ENCODE measurements around the gene CELA3A. TPM values are rescaled to one million over a fixed set of nuclear protein-coding genes. Genes with fewer than 3 reads are reported as not detected.

CELA3A gene
- total and polyA plus RNA-seq, 2 of the 13 experiments (the other 11 are each of a cell fraction or from before 2014, with no cell fraction given), result 0.09 TPM; not detected in 1

- peak; percentile 26; the same call in 1 of the 2 replicates for TF ChIP-seq ZSCAN9 (CRISPR knock-in tag; IDR thresholded peaks at IDR 0.05; ENCODE audit: borderline replicate concordance)
- no peak for TF ChIP-seq RARG (CRISPR knock-in tag; IDR thresholded peaks at IDR 0.05; ENCODE audit: low read depth)
- peak; percentile 44; the same call in 1 of the 2 replicates for TF ChIP-seq BHLHE40 (IDR thresholded peaks at IDR 0.05; ENCODE audit: low read length)
- TF ChIP-seq ZNF331 (CRISPR knock-in tag; IDR thresholded peaks at IDR 0.05), result peak; percentile 79
- TF ChIP-seq MIXL1 (CRISPR knock-in tag; IDR thresholded peaks at IDR 0.05), result no peak
- TF ChIP-seq KLF16 (CRISPR knock-in tag; IDR thresholded peaks at IDR 0.05), result peak in 1 of 2 experiments; percentile 36; a peak in 1 of 4 replicates
- TF ChIP-seq NFATC3 (CRISPR knock-in tag; IDR thresholded peaks at IDR 0.05), result no peak
- no peak for TF ChIP-seq FOXJ3 (CRISPR knock-in tag; IDR thresholded peaks at IDR 0.05; ENCODE audit: borderline replicate concordance)
- TF ChIP-seq KAT2B (IDR thresholded peaks at IDR 0.05; ENCODE audit: borderline replicate concordance, low read depth, low read length), result no peak
- peak; percentile 74; the same call in 1 of the 2 replicates for TF ChIP-seq ZNF441 (CRISPR knock-in tag; IDR thresholded peaks at IDR 0.05; ENCODE audit: borderline replicate concordance)
- no peak for TF ChIP-seq TBL1XR1 (IDR thresholded peaks at IDR 0.05; ENCODE audit: borderline replicate concordance, low read length, partially characterized antibody)
- no peak for TF ChIP-seq NKX3-1 (CRISPR knock-in tag; IDR thresholded peaks at IDR 0.05)
- peak; percentile 38; the same call in 1 of the 2 replicates for TF ChIP-seq AKAP8 (CRISPR knock-in tag; IDR thresholded peaks at IDR 0.05)
- TF ChIP-seq ZNF337 (CRISPR knock-in tag; IDR thresholded peaks at IDR 0.05; ENCODE audit: borderline replicate concordance, low read depth), result no peak
- peak; percentile 75 for TF ChIP-seq NR2C2 (CRISPR knock-in tag; IDR thresholded peaks at IDR 0.05; ENCODE audit: borderline replicate concordance)
- peak; percentile 19; the same call in 1 of the 2 replicates for TF ChIP-seq HMG20B (CRISPR knock-in tag; conservative IDR thresholded peaks at IDR 0.05)
- peak; percentile 92 for TF ChIP-seq POLR2AphosphoS5 (IDR thresholded peaks at IDR 0.05; ENCODE audit: low read depth, low read length)
- TF ChIP-seq RFXAP (CRISPR knock-in tag; IDR thresholded peaks at IDR 0.05; ENCODE audit: borderline replicate concordance), result peak; percentile 38; the same call in 1 of the 2 replicates
- TF ChIP-seq SP5 (CRISPR knock-in tag; IDR thresholded peaks at IDR 0.05; ENCODE audit: borderline replicate concordance, low read depth), result peak; percentile 48; the same call in 1 of the 2 replicates
- peak; percentile 70; the same call in 1 of the 2 replicates for TF ChIP-seq SIN3A (IDR thresholded peaks at IDR 0.05; ENCODE audit: borderline replicate concordance, low read depth, low read length)
- TF ChIP-seq, protein P1, sequence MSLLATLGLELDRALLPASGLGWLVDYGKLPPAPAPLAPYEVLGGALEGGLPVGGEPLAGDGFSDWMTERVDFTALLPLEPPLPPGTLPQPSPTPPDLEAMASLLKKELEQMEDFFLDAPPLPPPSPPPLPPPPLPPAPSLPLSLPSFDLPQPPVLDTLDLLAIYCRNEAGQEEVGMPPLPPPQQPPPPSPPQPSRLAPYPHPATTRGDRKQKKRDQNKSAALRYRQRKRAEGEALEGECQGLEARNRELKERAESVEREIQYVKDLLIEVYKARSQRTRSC (CRISPR knock-in tag; IDR thresholded peaks at IDR 0.05; ENCODE audit: low read depth), result no peak
- TF ChIP-seq ZNF546 (CRISPR knock-in tag; conservative IDR thresholded peaks at IDR 0.05), result 0 out of 2 replicates have a peak, but pooled peaks have one; percentile 42
- TF ChIP-seq GPN1 (CRISPR knock-in tag; IDR thresholded peaks at IDR 0.05; ENCODE audit: borderline replicate concordance), result no peak
- no peak for TF ChIP-seq TCF7L2 (IDR thresholded peaks at IDR 0.05; ENCODE audit: low read depth, low read length)
- 0 out of 2 replicates have a peak, but pooled peaks have one; percentile 56 for TF ChIP-seq ERF (CRISPR knock-in tag; IDR thresholded peaks at IDR 0.05)
- TF ChIP-seq MIER3 (CRISPR knock-in tag; IDR thresholded peaks at IDR 0.05; ENCODE audit: borderline replicate concordance), result peak; percentile 48; the same call in 1 of the 2 replicates
- TF ChIP-seq SAP130 (CRISPR knock-in tag; IDR thresholded peaks at IDR 0.05; ENCODE audit: low read depth), result peak; percentile 95
- TF ChIP-seq SMARCC2 (IDR thresholded peaks at IDR 0.05), result no peak
- no peak for TF ChIP-seq CC2D1A (CRISPR knock-in tag; IDR thresholded peaks at IDR 0.05)
- TF ChIP-seq GPBP1L1 (CRISPR knock-in tag; IDR thresholded peaks at IDR 0.05), result no peak
- TF ChIP-seq KLF9 (CRISPR knock-in tag; IDR thresholded peaks at IDR 0.05; ENCODE audit: low read depth), result no peak
Observed at GRCh38 chr1:22052115-22053016, 50.9 kb downstream of the CELA3A start, which contains the start of gene CDC42 (continued).
